Left lung (tissue), 10 donors: ENCODE results near the gene ROBO1. TPM values are rescaled to one million over a fixed set of nuclear protein-coding genes. Genes with fewer than 3 reads are reported as not detected.

Experiments
- ATAC-seq: fragments of 200-7000 bp; cut with Tn5 transposase; one replicate; pipeline ENCODE4 v1.9.1; 2020; ENCODE audit warnings: moderate library complexity
- DNase-seq, 4 donors: peaks; one replicate each; pipeline ENCODE4 v3.0.0-alpha.2; 2013 to 2020
- H3K27ac ChIP-seq, 2 donors: fragments of 200-600 bp; sonication (generic) in 1 of 2; one replicate each; pipeline versions ENCODE4 v1.5.0 to v1.8.0; 2020 to 2021
- H3K27me3 ChIP-seq, 2 donors: fragments of 200-600 bp; sonication (generic) in 1 of 2; one replicate each; pipeline versions ENCODE4 v1.5.0 to v1.8.0; 2020 to 2021
- H3K36me3 ChIP-seq, 2 donors: fragments of 200-600 bp; sonication (generic) in 1 of 2; one replicate each; pipeline versions ENCODE4 v1.5.0 to v1.8.0; 2020 to 2021
- H3K4me1 ChIP-seq, 2 donors: fragments of 200-600 bp; one replicate each; pipeline ENCODE4 v1.8.0; 2021
- H3K4me3 ChIP-seq, 2 donors: fragments of 200-600 bp; sonication (generic) in 1 of 2; one replicate each; pipeline versions ENCODE4 v1.5.0 to v1.8.0; 2020 to 2021; ENCODE audit warnings: mild to moderate bottlenecking in 1 of 2
- H3K9me3 ChIP-seq, 2 donors: fragments of 200-600 bp; sonication (generic) in 1 of 2; one replicate each; pipeline versions ENCODE4 v1.5.0 to v1.8.0; 2020 to 2021
- CTCF ChIP-seq, 2 donors: fragments of 200-600 bp; sonication (generic) in 1 of 2; IDR thresholded peaks; one replicate each; pipeline versions ENCODE4 v1.5.0 to v1.8.0; 2021; ENCODE audit warnings: antibody characterized with exemption in 2 of 2
- intact Hi-C, 2 donors: fragments of 100-400 bp; cut with DNase I; formaldehyde crosslinking; loops; one replicate each; pipeline versions ENCODE4 v1.11.2 to v1.14.2; 2022
- polyA plus RNA-seq, 6 donors: library from polyadenylated mRNA; unstranded; fragments of 120-200 nt; gene quantifications; one replicate each; pipeline ENCODE4 v1.2.1, GENCODE V29; 2013; ENCODE audit not compliant: insufficient read length in 6 of 6
- total RNA-seq, 2 donors: library from RNA; stranded (reverse); fragmentation: NEBNext Ultra II Directional; extraction: Animal tissue kit (Norgen Biotek cat#: 25700); gene quantifications; one replicate each; pipeline ENCODE4 v1.2.1, GENCODE V29; 2021
- donor health status: DM: no; HTN: yes; CAD: no.
- donor health status: DM: no; HTN: no; CAD: no.

The ROBO1 gene
- total and polyA plus RNA-seq, 8 donors, result 20.3 to 134 (median 102) TPM

- no peak overlapping the region for H3K27ac ChIP-seq
- H3K36me3 ChIP-seq, result no peaks in the 10 kb centered on the region
- DNase-seq, result no peak
- no peak for TF ChIP-seq CTCF (IDR thresholded peaks at IDR 0.05)
- H3K4me3 ChIP-seq, result no peak overlapping the region
- H3K9me3 ChIP-seq, result no peaks in the 10 kb centered on the region
- no peaks in the 10 kb centered on the region for H3K27me3 ChIP-seq
- intact Hi-C loops, result no loop called here
- ATAC-seq, result no peak
- no peaks in the 10 kb centered on the region for H3K4me1 ChIP-seq
These were observed 727.7 kb downstream of the ROBO1 start for GRCh38 chr3:79040091-79040490.

GRCh38 chr3:79039192-79039591 is 728.6 kb downstream of the ROBO1 start:
- Histone ChIP-seq H3K4me3 (no peak overlapping the region), H3K27ac (no peak overlapping the region), H3K4me1 (no peaks in the 10 kb centered on the region), H3K27me3 (no peaks in the 10 kb centered on the region), H3K36me3 (no peaks in the 10 kb centered on the region), H3K9me3 (no peaks in the 10 kb centered on the region)
- no peak for TF ChIP-seq CTCF (IDR thresholded peaks at IDR 0.05)
- DNase-seq (no peak), ATAC-seq (no peak)
- intact Hi-C loops, result loop anchor here in 1 of 2 donors (10.0 kb wide), 1 partner anchor 384 kb away; no protein-coding TSS in a partner anchor

- intact Hi-C loops, result loop anchor here in 1 of 2 donors (10.0 kb wide), 1 partner anchor 384 kb away; no protein-coding TSS in a partner anchor
- ATAC-seq, result no peak
- no peaks in the 10 kb centered on the region for H3K9me3 ChIP-seq
- H3K27me3 ChIP-seq, result no peaks in the 10 kb centered on the region
- no peak for DNase-seq
- no peaks in the 10 kb centered on the region for H3K36me3 ChIP-seq
- no peak for TF ChIP-seq CTCF (IDR thresholded peaks at IDR 0.05)
- H3K27ac ChIP-seq, result no peak overlapping the region
- H3K4me1 ChIP-seq, result no peaks in the 10 kb centered on the region
- H3K4me3 ChIP-seq, result no peak overlapping the region
These were observed 729.2 kb downstream of the ROBO1 start for GRCh38 chr3:79038636-79039035.

- Histone ChIP-seq H3K4me1 (no peaks in the 10 kb centered on the region), H3K9me3 (no peaks in the 10 kb centered on the region), H3K36me3 (no peaks in the 10 kb centered on the region), H3K27ac (no peak overlapping the region), H3K4me3 (no peak overlapping the region), H3K27me3 (no peaks in the 10 kb centered on the region)
- TF ChIP-seq CTCF (IDR thresholded peaks at IDR 0.05), result no peak
- DNase-seq (no peak), ATAC-seq (no peak)
- intact Hi-C loops, result loop anchor here in 1 of 2 donors (10.0 kb wide), 1 partner anchor 383 kb away; no protein-coding TSS in a partner anchor
These were observed 729.7 kb downstream of the ROBO1 start for GRCh38 chr3:79038057-79038456.

GRCh38 chr3:79032686-79033318 is 735.0 kb downstream of the ROBO1 start:
- no peaks in the 10 kb centered on the region for H3K9me3 ChIP-seq
- no peaks in the 10 kb centered on the region for H3K27me3 ChIP-seq
- H3K27ac ChIP-seq, result no peak overlapping the region
- intact Hi-C loops, result loop anchor here in 1 of 2 donors (10.0 kb wide), 1 partner anchor 378 kb away; no protein-coding TSS in a partner anchor
- peak; percentile 73 for ATAC-seq
- peak; percentile 31 to 48 for TF ChIP-seq CTCF (IDR thresholded peaks at IDR 0.05)
- no peaks in the 10 kb centered on the region for H3K4me1 ChIP-seq
- H3K36me3 ChIP-seq, result no peaks in the 10 kb centered on the region
- DNase-seq, result peak in 2 of 4 donors; percentile 46 to 63
- H3K4me3 ChIP-seq, result no peak overlapping the region
